Hepatocyte (in vitro differentiated cells): ENCODE results near the gene MLLT6. TPM values are rescaled to one million over a fixed set of nuclear protein-coding genes. Genes with fewer than 3 reads are reported as not detected.

Source experiments
- DNase-seq: peaks from one replicate; pipeline ENCODE4 v3.0.0-alpha.2; 2016; ENCODE audit warnings: low spot score
- H2AFZ ChIP-seq: fragments of 200-600 bp; sonication (generic); 2 replicates; pipeline ENCODE4 v1.6.0; 2016; ENCODE audit warnings: antibody characterized with exemption, mild to moderate bottlenecking
- H3K27ac ChIP-seq: fragments of 200-600 bp; sonication (generic); 2 replicates; pipeline ENCODE4 v1.5.1; 2016; ENCODE audit warnings: mild to moderate bottlenecking
- H3K27me3 ChIP-seq: fragments of 200-600 bp; sonication (generic); 2 replicates; pipeline ENCODE4 v1.6.1; 2016
- H3K36me3 ChIP-seq: fragments of 200-600 bp; sonication (generic); replicated peaks from 2 replicates; pipeline ENCODE4 v1.5.1; 2016; ENCODE audit warnings: low read depth; ENCODE audit not compliant: insufficient read depth
- H3K4me1 ChIP-seq: fragments of 200-600 bp; sonication (generic); 2 replicates; pipeline ENCODE4 v1.5.1; 2016; ENCODE audit warnings: mild to moderate bottlenecking, moderate library complexity; ENCODE audit not compliant: insufficient read depth
- H3K4me2 ChIP-seq: fragments of 200-600 bp; sonication (generic); 2 replicates; pipeline ENCODE4 v1.6.0; 2016
- H3K4me3 ChIP-seq: fragments of 200-600 bp; sonication (generic); 2 replicates; pipeline ENCODE4 v1.5.1; 2016; ENCODE audit warnings: mild to moderate bottlenecking
- H3K79me2 ChIP-seq: fragments of 200-600 bp; sonication (generic); 2 replicates; pipeline ENCODE4 v1.6.0; 2017; ENCODE audit warnings: mild to moderate bottlenecking
- H3K9me2 ChIP-seq: fragments of 200-600 bp; sonication (generic); replicated peaks from 2 replicates; pipeline ENCODE4 v1.6.0; 2017; ENCODE audit warnings: mild to moderate bottlenecking; ENCODE audit not compliant: insufficient read depth
- H3K9me3 ChIP-seq: fragments of 200-600 bp; sonication (generic); 2 replicates; pipeline ENCODE4 v1.5.1; 2016; ENCODE audit warnings: low read depth, mild to moderate bottlenecking
- H4K20me1 ChIP-seq: fragments of 200-600 bp; sonication (generic); 2 replicates; pipeline ENCODE4 v1.6.0; 2016; ENCODE audit warnings: mild to moderate bottlenecking; ENCODE audit not compliant: insufficient read depth, poor library complexity, severe bottlenecking
- CTCF ChIP-seq: fragments of 200-600 bp; sonication (generic); IDR thresholded peaks from 2 replicates; pipeline ENCODE4 v1.5.1; 2016; ENCODE audit warnings: antibody characterized with exemption, mild to moderate bottlenecking; ENCODE audit not compliant: poor library complexity
- EZH2 ChIP-seq: fragments of 200-600 bp; sonication (generic); IDR thresholded peaks from 2 replicates; pipeline ENCODE4 v1.6.1; 2016; ENCODE audit warnings: antibody characterized with exemption, mild to moderate bottlenecking, borderline replicate concordance
- EZH2phosphoT487 ChIP-seq: fragments of 200-600 bp; sonication (generic); IDR thresholded peaks from one replicate; pipeline ENCODE4 v1.6.1; 2018; ENCODE audit warnings: antibody characterized with exemption, mild to moderate bottlenecking, low read depth, moderate library complexity; ENCODE audit not compliant: unreplicated experiment, severe bottlenecking
- WGBS: methylation state at CpG from one replicate; pipeline ENCODE4 v1.1.6; 2016; ENCODE audit warnings: low lambda C conversion rate; ENCODE audit errors: missing lambda C conversion rate; 5-methylcytosine and 5-hydroxymethylcytosine counted together
- polyA plus RNA-seq: library from polyadenylated mRNA; unstranded; fragments of >200 nt; fragmentation: Nextera tagmentation; extraction: Ambion mirVana; gene quantifications from 2 replicates; pipeline ENCODE4 v1.2.1, GENCODE V29; 2016
- total RNA-seq: library from RNA; depleted of rRNA; stranded (reverse); fragments of >200 nt; gene quantifications from 2 replicates; pipeline ENCODE4 v1.2.3, GENCODE V29; 2014

Gene MLLT6
- total and polyA plus RNA-seq, 2 experiments from 2014 or later: 10.6 to 27.5 TPM

- DNase-seq: no peak
- peaks cover 23% of the 10 kb centered on the region for H3K4me1 ChIP-seq
- no peaks in the 10 kb centered on the region for H3K9me3 ChIP-seq
- peak overlapping the region; percentile 97 for H3K4me2 ChIP-seq
- H3K4me3 ChIP-seq: peak overlapping the region; percentile 29
- H3K27ac ChIP-seq: peak overlapping the region; percentile 75
- TF ChIP-seq EZH2 (no peak), CTCF (no peak), EZH2phosphoT487 (no peak)
- no peaks in the 10 kb centered on the region for H3K36me3 ChIP-seq
- H2AFZ ChIP-seq: peak overlapping the region; percentile 69
- H3K9me2 ChIP-seq: no peaks in the 10 kb centered on the region
- WGBS: 40% methylated on average over 14 of the region's 14 CpGs
- no peaks in the 10 kb centered on the region for H3K27me3 ChIP-seq
- peaks cover 7% of the 10 kb centered on the region for H3K79me2 ChIP-seq
- H4K20me1 ChIP-seq: peaks cover 5% of the 10 kb centered on the region
Measured at GRCh38 chr17:38729368-38729885, 24.4 kb downstream of the MLLT6 start.

- Histone ChIP-seq H3K4me1 (peaks cover 23% of the 10 kb centered on the region), H3K4me3 (peak within 1 kb of the TSS; percentile 88), H3K27me3 (no peaks in the 10 kb centered on the region), H4K20me1 (peaks cover 10% of the 10 kb centered on the region), H3K9me3 (no peaks in the 10 kb centered on the region), H3K27ac (peak within 1 kb of the TSS; percentile 95), H3K9me2 (no peaks in the 10 kb centered on the region), H3K36me3 (no peaks in the 10 kb centered on the region), H2AFZ (peak within 1 kb of the TSS; percentile 77), H3K79me2 (peaks cover 7% of the 10 kb centered on the region), H3K4me2 (peak within 1 kb of the TSS; percentile 97)
- TF ChIP-seq EZH2phosphoT487: no peak
- TF ChIP-seq CTCF: peak; percentile 58
- peak; percentile 96 for DNase-seq
- 2% methylated on average over 43 of the region's 92 CpGs for WGBS
Measured at GRCh38 chr17:38729886-38730525, 24.9 kb downstream of the MLLT6 start, which contains the start of gene CISD3. Gene CISD3, plus strand, starts transcription at chr17:38730341. Its CDS starts 18 bp downstream, at chr17:38730359.

GRCh38 chr17:38730526-38731379, 25.7 kb downstream of the MLLT6 start:
- Histone ChIP-seq H3K4me2 (peak overlapping the region; percentile 94), H3K4me3 (peak overlapping the region; percentile 88), H3K79me2 (peaks cover 7% of the 10 kb centered on the region), H3K36me3 (no peaks in the 10 kb centered on the region), H2AFZ (peak overlapping the region; percentile 77), H3K9me2 (no peaks in the 10 kb centered on the region), H3K4me1 (peaks cover 23% of the 10 kb centered on the region), H3K27ac (peak overlapping the region; percentile 95), H3K27me3 (no peaks in the 10 kb centered on the region), H3K9me3 (no peaks in the 10 kb centered on the region), H4K20me1 (peaks cover 14% of the 10 kb centered on the region)
- TF ChIP-seq CTCF (no peak), EZH2 (no peak), EZH2phosphoT487 (no peak)
- WGBS: 22% methylated on average over 27 of the region's 27 CpGs
- DNase-seq: peak; percentile 87
